ENCODE results near the gene DDHD1. TPM values are rescaled to one million over a fixed set of nuclear protein-coding genes. Genes with fewer than 3 reads are reported as not detected.
"Not testable (repeated sequence)": the region's sequence is repeated elsewhere in the genome, so short reads cannot be mapped to it uniquely, and the experiment has no call there.

DDHD1 gene
- total RNA-seq, 1 donor from 2014 or later: 17.9 TPM

DNA sequence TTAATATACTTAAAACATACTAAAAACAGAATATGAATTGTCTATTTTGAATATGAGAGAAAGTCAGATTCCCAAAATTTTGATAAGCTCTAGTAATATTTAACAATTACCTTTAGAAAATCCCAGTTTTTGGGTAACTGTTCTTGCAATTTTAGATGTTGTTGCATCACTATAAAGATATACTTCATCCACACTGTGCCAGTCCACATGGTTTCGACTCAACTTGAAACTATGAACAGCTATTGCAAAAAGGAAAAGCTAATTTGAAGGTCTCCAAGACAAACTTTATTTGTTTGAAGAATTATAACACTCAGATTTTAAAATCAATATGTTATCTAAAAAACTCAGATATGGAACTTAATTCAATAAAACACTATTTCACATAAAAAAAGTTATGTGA is 59.9 kb downstream of the DDHD1 start:
- Mint-ChIP-seq H3K27ac (ENCODE audit: unreplicated experiment) (no peak overlapping the region), H3K27me3 (ENCODE audit: low read depth) (no peaks in the 10 kb centered on the region), H3K4me1 (no peaks in the 10 kb centered on the region), H3K9me3 (peaks cover 5% of the 10 kb centered on the region), H3K36me3 (ENCODE audit: low read depth) (peaks cover 25% of the 10 kb centered on the region), H3K4me3 (no peak overlapping the region)
- TF ChIP-seq, protein P1, sequence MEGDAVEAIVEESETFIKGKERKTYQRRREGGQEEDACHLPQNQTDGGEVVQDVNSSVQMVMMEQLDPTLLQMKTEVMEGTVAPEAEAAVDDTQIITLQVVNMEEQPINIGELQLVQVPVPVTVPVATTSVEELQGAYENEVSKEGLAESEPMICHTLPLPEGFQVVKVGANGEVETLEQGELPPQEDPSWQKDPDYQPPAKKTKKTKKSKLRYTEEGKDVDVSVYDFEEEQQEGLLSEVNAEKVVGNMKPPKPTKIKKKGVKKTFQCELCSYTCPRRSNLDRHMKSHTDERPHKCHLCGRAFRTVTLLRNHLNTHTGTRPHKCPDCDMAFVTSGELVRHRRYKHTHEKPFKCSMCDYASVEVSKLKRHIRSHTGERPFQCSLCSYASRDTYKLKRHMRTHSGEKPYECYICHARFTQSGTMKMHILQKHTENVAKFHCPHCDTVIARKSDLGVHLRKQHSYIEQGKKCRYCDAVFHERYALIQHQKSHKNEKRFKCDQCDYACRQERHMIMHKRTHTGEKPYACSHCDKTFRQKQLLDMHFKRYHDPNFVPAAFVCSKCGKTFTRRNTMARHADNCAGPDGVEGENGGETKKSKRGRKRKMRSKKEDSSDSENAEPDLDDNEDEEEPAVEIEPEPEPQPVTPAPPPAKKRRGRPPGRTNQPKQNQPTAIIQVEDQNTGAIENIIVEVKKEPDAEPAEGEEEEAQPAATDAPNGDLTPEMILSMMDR (conservative IDR thresholded peaks at IDR 0.05): no peak
- no peak for DNase-seq (ENCODE audit: low read depth, low spot score)

DNA sequence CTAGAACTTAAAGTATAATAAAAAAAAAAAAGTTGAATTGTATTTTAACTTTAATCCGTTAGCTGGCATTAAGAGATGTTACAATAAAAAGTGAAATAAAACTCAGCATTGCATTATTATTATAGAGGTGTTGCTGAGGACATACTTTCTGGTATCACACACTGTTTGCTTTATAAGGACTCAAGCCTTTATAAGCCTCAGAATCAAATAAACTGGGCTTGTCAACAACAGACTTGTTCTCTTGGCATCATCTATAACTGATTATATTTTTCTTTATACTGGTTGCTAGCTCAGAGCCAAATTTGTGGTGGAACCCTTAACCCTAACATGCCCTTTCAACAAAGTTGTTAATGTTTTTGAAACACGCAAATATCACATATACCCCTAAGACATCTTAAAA is 62.3 kb downstream of the DDHD1 start:
- no peaks in the 10 kb centered on the region for H3K27me3 Mint-ChIP-seq (ENCODE audit: low read depth)
- peaks cover 44% of the 10 kb centered on the region for H3K36me3 Mint-ChIP-seq (ENCODE audit: low read depth)
- peaks cover 9% of the 10 kb centered on the region for H3K9me3 Mint-ChIP-seq
- no peak overlapping the region for H3K4me3 Mint-ChIP-seq
- TF ChIP-seq, protein P1 (conservative IDR thresholded peaks at IDR 0.05): no peak
- DNase-seq (ENCODE audit: low read depth, low spot score): no peak
- H3K27ac Mint-ChIP-seq (ENCODE audit: unreplicated experiment): no peak overlapping the region
- no peaks in the 10 kb centered on the region for H3K4me1 Mint-ChIP-seq

DNA sequence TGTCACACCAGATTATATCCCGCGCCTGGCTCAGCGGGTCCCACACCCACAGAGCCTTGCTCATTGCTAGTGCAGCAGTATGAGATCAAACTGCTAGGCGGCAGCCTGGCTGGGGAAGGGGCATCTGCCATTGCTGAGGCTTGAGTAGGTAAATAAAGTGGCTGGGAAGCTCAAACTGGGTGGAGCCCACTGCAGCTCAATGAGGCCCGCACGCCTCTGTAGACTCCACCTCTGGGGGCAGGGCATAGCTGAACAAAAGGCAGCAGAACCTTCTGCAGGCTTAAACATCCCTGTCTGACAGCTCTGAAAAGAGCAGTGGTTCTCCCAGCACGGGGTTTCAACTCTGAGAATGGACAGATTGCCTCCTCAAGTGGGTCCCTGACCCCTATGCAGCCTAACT is 68.2 kb downstream of the DDHD1 start:
- H3K27ac Mint-ChIP-seq (ENCODE audit: unreplicated experiment); DNase-seq (ENCODE audit: low read depth, low spot score): not testable (repeated sequence)
- H3K36me3 Mint-ChIP-seq (ENCODE audit: low read depth): peaks cover 47% of the 10 kb centered on the region

DNA sequence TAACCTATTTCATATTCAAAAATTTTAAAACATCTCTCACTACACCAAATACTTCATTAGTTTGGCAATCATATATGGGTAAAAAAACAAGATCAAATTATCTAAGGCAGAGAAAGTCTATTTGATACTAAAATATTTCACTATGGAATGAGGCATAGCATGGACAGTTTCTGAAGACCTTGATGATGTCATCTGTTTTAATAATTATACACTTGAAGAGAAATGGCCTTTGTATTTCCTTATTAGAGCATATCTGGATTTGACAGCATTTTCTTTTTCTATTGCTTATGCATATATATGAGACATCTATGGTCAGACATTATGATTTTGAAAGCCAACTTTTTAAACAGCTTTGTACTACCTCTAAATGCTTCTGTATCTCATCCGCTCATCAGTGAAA is 88.6 kb downstream of the DDHD1 start:
- Mint-ChIP-seq H3K27me3 (ENCODE audit: low read depth) (no peaks in the 10 kb centered on the region), H3K4me3 (no peak overlapping the region), H3K36me3 (ENCODE audit: low read depth) (peaks cover 5% of the 10 kb centered on the region), H3K9me3 (no peaks in the 10 kb centered on the region), H3K4me1 (no peaks in the 10 kb centered on the region), H3K27ac (ENCODE audit: unreplicated experiment) (no peak overlapping the region)
- no peak for DNase-seq (ENCODE audit: low read depth, low spot score)
- TF ChIP-seq, protein P1 (conservative IDR thresholded peaks at IDR 0.05): no peak

More for the DNA sequence above, 68.2 kb downstream of the DDHD1 start:
- not testable (repeated sequence) for H3K9me3 Mint-ChIP-seq; H3K27me3 Mint-ChIP-seq (ENCODE audit: low read depth); H3K4me3 Mint-ChIP-seq; H3K4me1 Mint-ChIP-seq

GRCh38 chr14:53062856-53063255 is 90.3 kb downstream of the DDHD1 start:
- Mint-ChIP-seq H3K36me3 (ENCODE audit: low read depth) (peaks cover 2% of the 10 kb centered on the region), H3K4me3 (no peak overlapping the region), H3K9me3 (no peaks in the 10 kb centered on the region), H3K27ac (ENCODE audit: unreplicated experiment) (no peak overlapping the region), H3K4me1 (no peaks in the 10 kb centered on the region), H3K27me3 (ENCODE audit: low read depth) (no peaks in the 10 kb centered on the region)
- DNase-seq (ENCODE audit: low read depth, low spot score): no peak
- TF ChIP-seq, protein P1 (conservative IDR thresholded peaks at IDR 0.05): no peak

GRCh38 chr14:53060046-53060445 is 93.1 kb downstream of the DDHD1 start:
- Mint-ChIP-seq H3K4me3 (no peak overlapping the region), H3K9me3 (no peaks in the 10 kb centered on the region), H3K27ac (ENCODE audit: unreplicated experiment) (no peak overlapping the region)

More at GRCh38 chr14:53060046-53060445, 93.1 kb downstream of the DDHD1 start:
- TF ChIP-seq, protein P1 (conservative IDR thresholded peaks at IDR 0.05): no peak
- Mint-ChIP-seq H3K36me3 (ENCODE audit: low read depth) (peaks cover 2% of the 10 kb centered on the region), H3K27me3 (ENCODE audit: low read depth) (no peaks in the 10 kb centered on the region), H3K4me1 (no peaks in the 10 kb centered on the region)
- no peak for DNase-seq (ENCODE audit: low read depth, low spot score)

Measured in neural crest cell (in vitro differentiated cells).